Cardiac septum (tissue), 1 donor: ENCODE results near the gene NEDD4L. TPM values are rescaled to one million over a fixed set of nuclear protein-coding genes. Genes with fewer than 3 reads are reported as not detected.

Experiments used
- DNase-seq: peaks from one replicate; pipeline ENCODE4 v3.0.0-alpha.2; 2020; ENCODE audit warnings: low spot score
- intact Hi-C: fragments of 100-400 bp; cut with DNase I; formaldehyde crosslinking; loops from one replicate; pipeline ENCODE4 v1.14.0; 2022
- total RNA-seq: library from RNA; stranded (reverse); fragmentation: NEBNext Ultra II Directional; extraction: Animal tissue kit (Norgen Biotek cat#: 25700); gene quantifications from one replicate; pipeline ENCODE4 v1.2.1, GENCODE V29; 2021
- donor health status: DM: no; HTN: no; CAD: no.

NEDD4L gene
- total RNA-seq, 1 donor from 2014 or later, result 49.3 TPM

DNA sequence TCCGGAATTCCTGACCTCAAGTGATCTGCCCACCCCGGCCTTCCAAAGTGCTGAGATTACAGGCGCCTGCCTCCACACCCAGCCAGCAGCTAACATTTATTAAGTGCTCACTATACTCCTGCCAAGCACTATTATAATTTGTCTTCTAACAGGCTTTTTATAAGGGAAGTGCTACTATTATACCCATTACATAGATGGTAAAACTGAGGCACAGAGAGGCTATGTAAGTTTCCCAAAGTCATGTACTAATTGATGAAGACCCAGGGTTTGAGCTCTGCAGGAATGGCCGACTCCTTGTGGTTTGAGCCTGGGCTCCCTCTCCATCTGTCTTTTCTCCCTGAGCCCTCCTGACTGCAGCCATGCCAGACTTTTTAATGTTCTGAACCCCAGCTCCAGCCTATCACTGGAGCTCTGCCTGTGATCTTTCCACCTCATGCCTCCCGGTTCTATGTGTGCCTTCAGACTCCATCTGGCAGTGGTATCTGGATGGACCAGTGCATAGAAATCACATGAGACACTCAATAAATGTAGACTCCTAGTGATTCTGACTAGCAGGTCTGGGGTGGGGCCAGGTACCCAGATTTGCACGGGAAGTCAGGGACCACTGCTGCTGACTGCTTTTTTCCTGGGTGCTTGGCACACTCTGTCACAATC lies 197.1 kb downstream of the NEDD4L start:
- no peak for DNase-seq
- intact Hi-C loops, result no loop called here

DNA sequence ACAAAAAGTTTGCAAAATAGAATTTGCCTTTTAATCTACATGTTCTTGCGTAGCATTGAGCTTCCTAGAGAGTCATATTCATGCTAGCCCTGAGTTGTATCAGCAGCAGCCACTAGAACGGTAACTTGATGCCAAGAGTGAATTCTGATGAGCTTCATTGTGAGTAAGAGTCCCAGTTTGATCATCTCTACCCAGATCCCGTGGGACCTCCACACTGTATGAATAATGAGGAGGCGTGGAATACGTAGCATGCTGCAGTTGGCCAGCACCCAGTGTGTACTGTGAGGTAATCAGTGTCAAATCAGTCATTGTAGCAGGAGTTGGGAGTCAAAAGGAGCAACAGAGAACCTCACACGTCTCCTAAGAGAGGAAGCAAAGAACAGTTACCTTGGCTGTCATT lies 197.9 kb downstream of the NEDD4L start:
- no peak for DNase-seq
- intact Hi-C loops, result no loop called here

DNA sequence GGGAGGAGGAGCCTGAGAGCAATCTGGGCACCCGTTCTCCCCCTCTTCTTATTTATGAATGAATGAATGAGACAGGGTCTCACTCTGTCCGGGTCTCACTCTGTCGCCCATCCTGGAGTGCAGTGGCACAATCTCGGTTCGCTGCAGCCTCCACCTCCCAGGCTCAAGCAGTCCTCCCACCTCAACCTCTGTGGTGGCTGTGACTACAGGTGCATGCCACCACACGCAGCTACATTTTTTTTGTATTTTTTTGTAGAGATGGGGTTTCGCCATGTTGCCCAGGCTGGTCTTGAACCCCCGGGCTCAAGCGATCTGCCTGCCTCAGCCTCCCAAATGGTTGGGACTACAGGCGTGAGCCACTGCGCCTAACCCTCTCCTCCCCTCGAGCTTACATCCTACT lies 198.4 kb downstream of the NEDD4L start:
- intact Hi-C loops, result no loop called here
- DNase-seq, result no peak

DNA sequence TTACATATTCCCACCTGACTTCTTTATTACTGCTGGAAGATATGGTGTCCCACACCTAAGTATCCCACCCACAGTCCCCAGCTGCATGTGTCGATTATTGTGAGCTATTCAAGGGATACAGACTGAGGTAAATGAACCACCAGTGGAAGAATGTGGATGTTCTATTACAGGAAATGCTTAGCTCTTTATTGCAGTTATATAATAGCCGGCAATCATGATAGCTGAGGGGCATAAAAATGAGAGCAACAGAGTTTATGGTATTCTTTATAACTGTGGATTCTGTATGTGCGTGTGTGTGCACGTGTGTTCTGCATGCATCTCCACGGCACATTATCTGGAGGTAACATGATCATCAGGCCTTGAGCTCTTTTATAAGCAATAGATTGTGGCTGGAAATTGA lies 198.9 kb downstream of the NEDD4L start:
- intact Hi-C loops, result no loop called here
- no peak for DNase-seq

DNA sequence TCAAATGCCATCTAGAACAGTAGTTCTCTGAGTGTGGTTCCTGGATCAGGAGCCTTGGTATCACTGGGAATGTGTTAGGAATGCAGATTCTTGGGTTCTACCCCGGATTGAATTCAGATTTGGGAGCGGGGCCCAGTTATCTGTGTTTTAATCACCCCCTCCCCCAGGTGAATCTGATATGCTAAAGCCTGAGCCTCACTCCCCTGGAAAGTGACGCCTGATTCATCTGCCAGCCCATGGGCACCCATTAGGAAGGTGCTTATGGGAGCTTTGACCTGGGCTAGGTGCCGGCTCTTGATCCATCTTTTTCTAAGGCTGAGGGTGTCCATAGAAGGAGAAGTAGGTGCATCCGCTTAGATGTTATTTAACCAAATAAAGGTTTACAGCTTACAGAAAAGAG lies 199.4 kb downstream of the NEDD4L start:
- intact Hi-C loops, result no loop called here
- no peak for DNase-seq

DNA sequence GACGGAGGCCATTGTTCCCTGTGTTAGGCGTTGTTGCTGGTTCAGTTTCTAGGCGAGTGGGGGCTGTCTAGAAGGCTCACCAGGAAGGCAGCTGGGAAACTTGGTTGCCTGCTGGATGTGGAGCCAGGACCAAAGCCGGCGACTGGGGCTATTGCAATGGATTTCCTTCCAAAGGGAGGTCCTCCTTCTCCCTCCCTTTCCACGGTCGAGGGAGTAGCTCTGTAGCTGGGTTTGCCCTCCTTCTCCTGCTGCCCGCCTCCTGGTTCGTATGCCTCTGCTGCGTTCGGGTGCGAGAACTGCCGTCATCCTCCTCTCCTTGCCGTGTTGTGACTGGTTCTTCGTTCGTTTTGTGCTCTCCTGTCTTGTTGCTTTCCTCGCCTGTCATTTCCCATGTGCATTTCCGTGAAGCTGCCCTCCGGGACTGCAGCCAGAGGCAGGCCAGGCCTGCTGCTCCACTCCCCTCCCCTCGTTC lies 203.4 kb downstream of the NEDD4L start:
- DNase-seq, result no peak
- intact Hi-C loops, result no loop called here

DNA sequence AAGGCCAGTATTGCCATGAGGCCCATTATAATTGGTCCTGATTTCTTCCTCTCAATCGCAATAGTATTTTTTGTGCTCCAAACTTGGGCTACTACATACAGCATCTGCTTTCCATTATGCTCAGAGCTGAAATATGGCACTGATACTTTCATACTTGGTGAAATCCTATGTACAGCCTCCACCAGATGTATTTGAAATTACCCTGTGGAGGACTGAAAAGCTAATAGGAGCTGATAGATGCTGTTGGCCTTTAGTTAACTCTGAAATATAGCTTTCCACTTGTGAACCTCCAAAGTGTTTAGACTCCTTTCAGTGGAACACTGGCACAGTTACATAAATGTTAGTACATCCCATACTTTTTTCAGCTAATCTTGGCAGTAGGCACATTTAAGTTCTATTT lies 205.7 kb downstream of the NEDD4L start:
- DNase-seq, result no peak
- intact Hi-C loops, result loop anchor here (10.0 kb wide), 1 partner anchor 245 kb away; no protein-coding TSS in a partner anchor

DNA sequence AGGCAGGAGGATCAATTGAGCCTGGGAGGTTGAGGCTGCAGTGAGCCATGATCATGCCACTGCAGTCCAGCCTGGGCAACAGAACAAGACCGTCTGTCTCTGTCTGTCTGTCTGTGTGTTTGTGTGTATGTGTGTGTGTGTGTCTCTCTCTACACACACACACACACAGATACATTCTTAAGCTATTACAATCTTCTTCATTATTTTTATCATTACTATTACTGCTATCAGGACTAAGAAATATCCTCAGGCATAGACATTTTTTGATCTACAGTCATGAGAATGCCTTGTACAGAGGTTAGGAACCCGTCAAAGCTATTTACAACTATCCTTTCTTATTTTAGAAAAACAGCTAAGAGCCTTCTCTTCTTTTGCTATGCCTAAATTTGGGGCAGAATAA lies 207.4 kb downstream of the NEDD4L start:
- DNase-seq, result no peak
- intact Hi-C loops, result loop anchor here (10.0 kb wide), 1 partner anchor 243 kb away; no protein-coding TSS in a partner anchor

DNA sequence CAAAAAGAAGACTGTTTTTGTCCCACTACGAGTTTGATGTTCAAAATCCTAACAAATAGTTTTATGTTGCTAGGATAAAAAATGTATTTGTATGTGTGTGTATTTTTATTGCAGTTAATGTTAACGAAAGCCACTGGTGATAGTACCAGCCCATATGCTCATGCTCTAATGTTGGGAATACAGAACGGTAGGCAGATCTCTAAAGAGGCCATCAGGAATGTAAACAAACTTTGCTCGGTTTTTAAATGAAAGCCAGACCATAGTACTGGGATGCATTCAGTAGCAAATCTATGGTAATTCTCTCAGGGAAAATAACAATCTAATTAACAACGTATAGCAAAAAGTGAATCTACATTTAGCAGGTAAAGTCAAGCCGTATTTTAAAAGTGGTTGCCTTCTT lies 208.1 kb downstream of the NEDD4L start:
- no peak for DNase-seq
- intact Hi-C loops, result loop anchor here (10.0 kb wide), 1 partner anchor 243 kb away; no protein-coding TSS in a partner anchor

DNA sequence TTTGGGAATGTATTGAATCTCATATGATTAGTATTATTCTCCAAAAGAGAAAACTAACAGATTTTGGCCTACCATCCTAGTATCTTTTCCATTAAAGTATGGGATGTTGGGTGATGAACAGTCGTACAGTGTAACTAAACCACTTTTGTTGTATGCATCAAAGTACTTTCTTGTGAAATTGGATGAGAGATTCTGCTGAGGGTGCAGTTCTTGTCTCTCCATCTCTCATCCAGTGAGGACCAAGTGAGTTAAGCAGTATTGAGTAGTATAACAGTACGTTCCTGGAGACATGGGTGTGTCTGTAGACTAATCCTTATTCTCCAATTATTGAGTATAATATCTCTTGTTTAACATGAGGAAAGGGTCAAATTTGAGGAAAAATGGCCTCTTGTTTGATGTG lies 209.3 kb downstream of the NEDD4L start:
- intact Hi-C loops, result loop anchor here (10.0 kb wide), 1 partner anchor 241 kb away; no protein-coding TSS in a partner anchor
- DNase-seq, result no peak

DNA sequence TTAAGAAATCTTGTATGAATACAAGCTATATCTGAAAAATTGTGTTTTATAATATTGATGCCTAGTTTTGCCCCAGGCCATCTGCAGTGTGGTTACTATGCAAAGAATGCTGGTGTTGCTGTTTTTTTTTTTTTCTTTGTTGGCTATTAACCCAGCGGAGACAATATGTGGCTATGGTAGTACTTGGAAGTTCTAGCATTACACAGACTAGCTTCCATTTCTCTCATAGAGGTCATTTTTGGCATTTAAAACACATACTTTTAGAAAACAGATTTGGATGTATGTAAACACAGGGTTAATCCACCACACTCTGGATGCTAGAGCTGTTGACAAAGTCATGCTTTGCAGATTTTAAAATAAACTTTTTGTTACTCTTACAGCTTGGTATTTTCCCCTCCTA lies 209.8 kb downstream of the NEDD4L start:
- intact Hi-C loops, result loop anchor here (10.0 kb wide), 1 partner anchor 241 kb away; no protein-coding TSS in a partner anchor

DNA sequence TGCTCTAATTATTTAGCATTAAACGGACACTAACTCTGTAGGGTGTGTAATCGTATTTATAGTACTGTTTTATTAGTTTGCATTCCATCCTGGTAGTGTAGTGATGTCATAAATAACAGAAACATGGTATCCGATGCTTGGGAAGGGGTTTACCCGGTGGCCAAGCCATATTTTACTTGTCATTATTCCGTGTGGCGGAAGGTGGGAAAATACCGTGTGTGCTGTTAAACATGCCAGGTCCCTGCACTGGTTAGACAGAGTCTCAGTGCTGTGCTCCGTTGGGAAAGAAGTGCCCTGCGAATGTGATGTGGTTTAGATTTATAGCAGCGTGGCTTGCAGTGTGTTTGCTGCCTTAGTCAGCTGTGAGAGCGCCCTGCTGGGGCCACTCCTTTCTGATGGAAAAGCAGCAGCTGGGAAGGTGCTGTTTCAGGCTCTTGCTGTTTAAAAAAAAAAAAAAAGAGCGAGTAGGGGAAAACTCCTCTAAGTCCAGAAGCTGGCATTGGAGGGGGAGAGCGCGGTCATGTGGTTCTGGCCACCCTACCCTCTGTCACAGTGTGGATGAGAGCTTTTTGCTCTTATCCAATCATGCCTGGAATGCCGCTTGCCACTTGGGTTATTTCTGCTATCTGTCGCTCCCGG lies 211.0 kb downstream of the NEDD4L start:
- intact Hi-C loops, result loop anchor here (10.0 kb wide), 1 partner anchor 240 kb away; no protein-coding TSS in a partner anchor
- DNase-seq, result no peak

More for the DNA sequence above, 209.8 kb downstream of the NEDD4L start:
- DNase-seq, result no peak

DNA sequence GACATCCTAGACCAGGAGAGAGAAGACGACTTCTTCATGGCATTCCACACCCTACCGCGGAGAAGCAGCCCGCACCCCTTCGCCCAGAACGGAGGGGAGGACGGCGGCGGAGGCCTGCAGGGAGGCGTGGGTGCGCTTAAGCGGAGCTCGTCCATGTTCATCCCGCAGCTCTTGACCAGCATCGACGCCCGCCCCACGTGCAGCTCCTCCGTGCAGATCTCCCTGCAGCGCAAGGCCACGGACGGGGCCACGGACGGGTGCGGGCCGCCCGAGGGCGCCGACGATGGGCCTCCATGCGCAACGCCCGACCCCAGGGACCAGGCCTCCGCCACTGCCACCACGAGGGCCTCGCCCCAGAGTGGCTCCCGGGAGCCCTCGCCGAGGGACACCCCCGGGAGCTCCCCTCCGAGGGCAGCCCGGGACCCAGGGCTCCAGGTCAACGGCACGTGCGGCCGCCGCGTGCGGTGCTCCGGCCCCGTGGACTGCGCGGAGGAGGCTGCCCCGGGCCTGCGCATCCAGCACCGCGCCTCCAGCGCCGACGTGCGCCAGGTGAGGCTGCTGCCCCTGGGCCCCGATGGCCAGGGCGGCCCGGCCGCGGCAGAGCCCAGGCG lies 211.8 kb downstream of the NEDD4L start:
- intact Hi-C loops, result loop anchor here (2.0 to 10.0 kb wide), 2 partner anchors 61 to 239 kb away; no protein-coding TSS in a partner anchor
- no peak for DNase-seq

DNA sequence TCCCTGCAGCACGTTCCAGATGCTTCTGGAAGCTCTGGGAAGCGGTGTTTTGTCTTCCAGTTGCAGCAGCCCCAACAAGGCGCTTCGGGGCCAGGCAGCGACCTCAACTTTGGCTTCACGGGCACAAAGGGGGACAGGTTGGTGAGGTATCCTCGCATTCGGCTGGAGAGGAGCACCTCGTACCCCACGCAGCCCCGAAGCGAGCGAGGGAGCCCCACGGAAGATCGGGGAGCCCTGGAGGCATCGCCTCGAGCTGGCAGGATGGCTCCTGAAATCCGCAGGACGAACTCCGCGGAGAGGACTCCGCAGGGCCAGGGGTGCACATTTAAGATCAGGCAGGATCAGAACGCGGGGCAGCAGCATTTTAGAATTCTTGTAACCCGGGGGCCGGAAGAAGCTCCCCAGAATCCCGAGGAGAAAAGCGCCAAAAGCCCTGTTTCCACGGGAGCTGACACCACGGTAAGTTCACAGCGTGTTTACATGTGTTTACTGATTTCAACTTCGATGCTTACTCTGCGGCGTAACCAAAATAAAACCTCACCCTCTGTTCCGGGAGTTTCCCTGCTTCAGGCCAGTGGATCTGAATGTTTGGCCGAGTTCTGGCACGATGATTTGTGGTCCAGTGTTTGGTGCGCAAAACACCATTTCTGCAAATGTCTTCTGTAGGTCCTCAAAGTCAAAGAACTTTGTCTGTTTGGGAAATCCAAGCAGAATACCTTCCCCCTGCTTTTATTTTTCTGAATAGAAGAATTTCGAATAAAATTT lies 212.5 kb downstream of the NEDD4L start:
- DNase-seq, result no peak
- intact Hi-C loops, result loop anchor here (2.0 to 10.0 kb wide), 2 partner anchors 60 to 238 kb away; no protein-coding TSS in a partner anchor

DNA sequence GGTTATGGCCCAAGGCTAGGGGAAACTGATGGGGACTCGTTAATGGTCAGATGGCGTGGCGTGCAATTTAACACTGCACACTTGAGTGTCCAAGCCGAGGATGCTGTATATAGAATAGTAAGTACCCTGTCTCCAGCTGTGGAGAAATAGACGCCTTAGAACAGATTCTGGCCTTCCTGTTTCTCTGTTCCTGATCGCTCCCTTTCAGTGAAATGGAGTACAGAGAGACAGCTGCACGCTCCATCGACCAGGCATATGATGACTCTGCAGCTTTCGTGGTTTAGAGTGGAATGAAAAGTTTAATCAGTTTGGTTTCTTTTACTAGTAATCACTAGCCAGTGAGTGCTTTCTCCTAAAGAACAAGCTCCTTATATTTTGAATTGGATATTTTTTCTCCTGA lies 213.4 kb downstream of the NEDD4L start:
- intact Hi-C loops, result loop anchor here (2.0 to 10.0 kb wide), 2 partner anchors 59 to 237 kb away; no protein-coding TSS in a partner anchor
- no peak for DNase-seq

DNA sequence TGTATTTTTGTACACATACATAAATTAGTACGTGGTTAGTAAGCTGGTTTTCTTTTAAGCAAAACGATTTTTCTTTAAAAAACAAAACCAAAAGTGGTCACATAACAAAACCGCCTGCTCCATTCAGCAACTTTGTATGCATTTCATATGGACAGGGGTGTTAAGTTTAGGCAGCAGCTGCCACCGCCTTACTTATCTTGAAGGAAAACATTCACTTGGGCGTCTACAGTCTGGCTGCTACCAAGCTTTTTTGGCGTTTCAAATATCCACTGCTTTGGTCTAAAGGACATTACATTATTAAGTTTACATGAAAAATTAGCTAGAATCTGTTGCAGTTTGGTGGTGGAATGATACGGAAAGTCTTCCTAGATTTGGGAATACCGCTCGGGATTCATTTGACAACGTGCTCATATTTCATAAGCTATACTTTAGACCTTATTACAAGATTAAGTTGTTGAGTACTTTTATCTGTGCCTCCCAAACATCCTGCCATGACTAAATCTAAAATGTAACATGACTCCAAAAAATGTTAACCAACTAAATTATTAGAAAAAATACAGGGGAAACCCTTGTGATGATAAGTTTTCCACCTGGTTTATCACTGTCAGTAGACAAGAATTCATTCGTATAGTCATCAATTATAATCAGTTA lies 214.8 kb downstream of the NEDD4L start:
- no peak for DNase-seq
- intact Hi-C loops, result loop anchor here (10.0 kb wide), 1 partner anchor 236 kb away; no protein-coding TSS in a partner anchor

DNA sequence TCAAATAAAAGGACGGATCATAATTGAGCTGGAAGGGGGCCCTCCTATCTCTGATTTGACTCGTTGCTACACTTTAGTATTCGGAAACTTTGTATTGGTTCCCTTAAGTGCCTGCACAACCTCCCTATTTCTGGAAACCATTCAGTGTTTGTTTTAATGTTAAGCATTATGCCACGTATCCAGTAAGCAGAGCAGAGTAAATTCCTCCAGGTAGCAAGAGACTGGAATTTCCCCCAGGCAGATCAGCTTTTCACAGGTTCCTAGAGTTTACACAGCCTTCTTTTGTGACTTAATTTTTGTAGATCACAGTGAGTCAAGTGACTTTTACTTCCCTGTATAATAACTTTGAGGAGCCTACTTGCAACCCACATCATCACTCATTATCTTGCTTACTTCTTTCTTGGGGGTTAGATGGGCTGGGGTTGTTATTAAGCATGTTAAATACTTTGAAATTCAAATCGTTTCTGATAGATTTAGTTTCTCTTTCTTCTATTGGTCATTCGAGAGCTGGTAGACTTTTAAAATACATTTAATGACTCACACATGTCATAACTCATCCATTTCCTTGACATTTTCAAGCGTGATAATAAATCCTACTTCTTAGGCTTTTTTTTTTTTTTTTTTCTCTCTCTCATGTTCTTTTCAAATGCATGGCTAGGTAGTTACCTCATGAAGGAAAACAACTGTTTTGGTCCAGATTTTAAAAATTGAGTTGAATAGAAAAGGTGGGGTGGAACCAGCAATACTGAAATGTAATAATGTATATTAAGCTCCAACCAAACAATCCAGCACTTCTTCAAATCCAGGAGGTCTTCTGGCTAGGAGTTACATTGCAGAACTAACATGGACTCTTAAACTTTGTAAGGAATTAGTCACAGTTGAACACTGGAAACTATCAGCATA lies 219.3 kb downstream of the NEDD4L start:
- intact Hi-C loops, result no loop called here
- DNase-seq, result no peak

DNA sequence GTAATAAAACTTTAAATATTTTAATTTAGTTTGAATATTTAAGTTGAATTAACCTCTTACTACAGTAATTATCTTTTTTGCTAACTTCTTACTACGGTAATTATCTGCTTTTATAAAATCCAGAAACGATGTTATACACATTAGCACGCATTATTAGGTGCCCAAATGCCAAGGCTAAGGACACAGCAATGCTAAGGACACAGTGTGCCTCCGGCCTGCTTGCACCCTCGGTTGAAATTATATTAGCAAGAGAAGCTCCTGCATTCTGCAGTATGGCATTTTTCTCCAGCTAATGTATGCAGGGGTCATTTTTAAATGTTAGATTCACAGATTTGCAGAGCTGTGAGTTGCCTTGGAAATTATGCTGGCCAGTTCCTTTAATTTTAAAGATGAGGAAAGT lies 220.0 kb downstream of the NEDD4L start:
- intact Hi-C loops, result no loop called here
- DNase-seq, result no peak
